ENCODE measurements around the gene STAT6.

The STAT6 gene

GRCh38 chr12:57111031-57111734, at the start of gene STAT6:
Gene STAT6, minus strand, starts transcription at chr12:57111362. Its CDS starts 3,084 bp downstream, at chr12:57108278.
- DNase-seq (ENCODE audit: low read depth in 2 of 2): peak; percentile 51 to 65

GRCh38 chr12:57160741-57161140, 49.6 kb upstream of the STAT6 start:
- DNase-seq (ENCODE audit: low read depth in 2 of 2): no peak

GRCh38 chr12:57160040-57160439, 48.9 kb upstream of the STAT6 start:
- DNase-seq (ENCODE audit: low read depth in 2 of 2): no peak

- DNase-seq (ENCODE audit: low read depth in 2 of 2): no peak
Observed at GRCh38 chr12:57159311-57159710, 48.1 kb upstream of the STAT6 start.

- no peak for DNase-seq (ENCODE audit: low read depth in 2 of 2)
Observed at GRCh38 chr12:57158665-57159064, 47.5 kb upstream of the STAT6 start.

GRCh38 chr12:57158186-57158585, 47.0 kb upstream of the STAT6 start:
- DNase-seq (ENCODE audit: low read depth in 2 of 2): no peak

GRCh38 chr12:57157588-57158173, 46.5 kb upstream of the STAT6 start:
- DNase-seq (ENCODE audit: low read depth in 2 of 2): no peak

- DNase-seq (ENCODE audit: low read depth in 2 of 2): no peak
Observed at GRCh38 chr12:57156701-57157403, 45.7 kb upstream of the STAT6 start.

GRCh38 chr12:57154804-57155434, 43.8 kb upstream of the STAT6 start:
- no peak for DNase-seq (ENCODE audit: low read depth in 2 of 2)

- no peak for DNase-seq (ENCODE audit: low read depth in 2 of 2)
Observed at GRCh38 chr12:57154076-57154475, 42.9 kb upstream of the STAT6 start.

GRCh38 chr12:57153415-57153997, 42.3 kb upstream of the STAT6 start:
- DNase-seq (ENCODE audit: low read depth in 2 of 2): no peak

GRCh38 chr12:57152639-57153038, 41.5 kb upstream of the STAT6 start:
- DNase-seq (ENCODE audit: low read depth in 2 of 2): no peak

- no peak for DNase-seq (ENCODE audit: low read depth in 2 of 2)
Observed at GRCh38 chr12:57151741-57152630, 40.8 kb upstream of the STAT6 start.

- DNase-seq (ENCODE audit: low read depth in 2 of 2): no peak
Observed at GRCh38 chr12:57150400-57151000, 39.3 kb upstream of the STAT6 start.

GRCh38 chr12:57149245-57149900, 38.2 kb upstream of the STAT6 start:
- DNase-seq (ENCODE audit: low read depth in 2 of 2): no peak

- no peak for DNase-seq (ENCODE audit: low read depth in 2 of 2)
Observed at GRCh38 chr12:57148469-57149244, 37.5 kb upstream of the STAT6 start.

- DNase-seq (ENCODE audit: low read depth in 2 of 2): no peak
Observed at GRCh38 chr12:57146961-57147944, 36.1 kb upstream of the STAT6 start, which contains the start of gene LRP1-AS. Gene LRP1-AS, minus strand, starts transcription at chr12:57147619.

- DNase-seq (ENCODE audit: low read depth in 2 of 2): no peak
Observed at GRCh38 chr12:57146092-57146491, 34.9 kb upstream of the STAT6 start.

Data from stimulated activated CD8-positive, alpha-beta memory T cell treated with anti-CD3 and anti-CD28 coated beads, Interleukin-2, amount 100 ng/mL, for 48 hours (primary cell).